Kidney (tissue), 14 donors: ENCODE results near the gene NXNL1. TPM values are rescaled to one million over a fixed set of nuclear protein-coding genes. Genes with fewer than 3 reads are reported as not detected.

Experiments
- DNase-seq, 5 donors: peaks; one replicate each; pipeline ENCODE4 v3.0.0-alpha.2; 2013 to 2020
- FAIRE-seq: peaks from 2 replicates; lab custom pipeline; 2012; peaks lifted over from hg19 to GRCh38; lab: Jason Lieb, UNC
- H3K27ac ChIP-seq, 2 donors: one replicate each; pipeline ENCODE4 v1.7.0; 2013; ENCODE audit warnings: low read depth in 2 of 2, low read length in 2 of 2, inconsistent platforms in 1 of 2
- H3K27me3 ChIP-seq: one replicate; pipeline ENCODE4 v1.7.1; 2013; ENCODE audit warnings: low read length, inconsistent platforms; ENCODE audit not compliant: control insufficient read depth, insufficient read depth
- H3K36me3 ChIP-seq, 3 donors: one replicate each; pipeline versions ENCODE4 v1.7.0 to v1.7.1; 2013; ENCODE audit warnings: low read length in 3 of 3, control low read depth in 1 of 3, inconsistent platforms in 1 of 3; ENCODE audit not compliant: insufficient read depth in 3 of 3, control insufficient read depth in 2 of 3
- H3K4me1 ChIP-seq, 3 donors: one replicate each; pipeline versions ENCODE4 v1.7.0 to v1.7.1; 2013; ENCODE audit warnings: low read length in 3 of 3, inconsistent platforms in 1 of 3, low read depth in 1 of 3; ENCODE audit not compliant: control insufficient read depth in 2 of 3, insufficient read depth in 2 of 3
- H3K4me3 ChIP-seq, 3 donors: one replicate each; pipeline versions ENCODE4 v1.7.0 to v1.8.1; 2013; ENCODE audit warnings: low read length in 3 of 3, control low read depth in 1 of 3, inconsistent platforms in 1 of 3
- H3K9ac ChIP-seq, 3 donors: one replicate each; pipeline versions ENCODE4 v1.7.0 to v1.7.1; 2013; ENCODE audit warnings: low read length in 3 of 3, control low read depth in 1 of 3, inconsistent platforms in 1 of 3
- H3K9me3 ChIP-seq, 3 donors: one replicate each; pipeline versions ENCODE4 v1.7.0 to v1.7.1; 2013; ENCODE audit warnings: low read length in 3 of 3, control low read depth in 1 of 3, inconsistent platforms in 1 of 3; ENCODE audit not compliant: control insufficient read depth in 2 of 3, insufficient read depth in 1 of 3
- intact Hi-C: fragments of 100-400 bp; cut with DNase I; formaldehyde crosslinking; loops from one replicate; pipeline ENCODE4 v1.11.1; 2022
- polyA plus RNA-seq: library from polyadenylated mRNA; stranded (reverse); fragments of 350-450 nt; fragmentation: Illumina TruSeq; extraction: RNeasy Lipid Tissue Mini Kit (QIAGEN cat#74804); gene quantifications from one replicate; pipeline ENCODE4 v1.2.3, GENCODE V29; 2014; ENCODE audit warnings: low read depth, low replicate concordance; ENCODE audit not compliant: insufficient read depth
- total RNA-seq: library from RNA; stranded (reverse); fragmentation: NEBNext Ultra II Directional; extraction: Animal tissue kit (Norgen Biotek cat#: 25700); gene quantifications from one replicate; pipeline ENCODE4 v1.2.1, GENCODE V29; 2021
- TF ChIP-seq, protein P1 (sequence below): IDR thresholded peaks from 3 replicates; pipeline ENCODE4 v1.5.1; 2012; ENCODE audit warnings: mild to moderate bottlenecking, moderate library complexity, borderline replicate concordance; ENCODE audit not compliant: insufficient read depth; ENCODE audit errors: extremely low read depth
- donor health status: control.
- donor health status: control.
- donor health status: control.
- donor health status: control.
- donor health status: control.
- donor health status: DM: yes; HTN: yes; CAD: no.
- donor health status: Normal renal cell carcinoma (clear cell type).

NXNL1 gene
- total and polyA plus RNA-seq, 2 donors from 2014 or later: not detected

DNA sequence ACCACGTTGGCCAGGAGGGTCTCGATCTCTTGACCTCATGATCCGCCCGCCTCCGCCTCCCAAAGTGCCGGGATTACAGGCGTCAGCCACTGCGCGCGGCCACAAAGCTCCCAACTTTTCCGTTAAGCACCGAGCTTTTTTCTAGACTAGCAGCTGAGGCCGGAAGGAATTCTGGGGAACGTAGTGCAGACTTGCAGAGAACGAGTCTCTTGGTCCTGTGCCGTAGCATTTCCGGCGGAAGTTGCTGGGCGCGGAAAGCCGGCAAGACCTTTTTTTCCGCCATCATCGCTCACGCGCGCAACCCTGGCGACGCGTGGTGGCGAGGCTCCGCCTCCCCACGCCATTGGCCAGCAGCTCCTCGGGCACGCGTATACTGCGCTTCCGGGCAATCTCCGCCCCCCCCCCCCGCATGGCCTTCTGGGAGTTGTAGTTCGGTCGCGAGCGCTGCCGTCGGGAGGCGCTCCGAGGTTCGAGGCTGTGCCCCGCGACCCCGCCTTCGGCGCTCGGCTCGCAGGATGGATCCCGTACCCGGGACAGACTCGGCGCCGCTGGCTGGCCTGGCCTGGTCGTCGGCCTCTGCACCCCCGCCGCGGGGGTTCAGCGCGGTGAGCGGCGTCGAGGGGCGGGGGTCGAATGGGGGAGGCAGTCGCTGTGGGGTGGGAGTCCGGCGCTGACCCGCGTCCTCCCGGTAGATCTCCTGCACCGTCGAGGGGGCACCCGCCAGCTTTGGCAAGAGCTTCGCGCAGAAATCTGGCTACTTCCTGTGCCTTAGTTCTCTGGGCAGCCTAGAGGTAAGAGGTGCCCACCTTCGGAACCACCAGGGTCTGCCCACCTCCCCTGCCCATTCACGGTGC is 40.9 kb downstream of the NXNL1 start, which contains the start of gene MVB12A:
TSS of gene MVB12A (plus strand) at position 427 of the 854 bp plus-strand sequence. CDS start at position 516, 89 bp downstream.
- Histone ChIP-seq H3K4me1 (peaks cover 0 to 10% (median 3%) of the 10 kb centered on the region in 3 donors), H3K36me3 (no peaks in the 10 kb centered on the region), H3K27me3 (no peaks in the 10 kb centered on the region), H3K4me3 (peak within 1 kb of the TSS; percentile 73 to 85 (median 84)), H3K9me3 (no peaks in the 10 kb centered on the region), H3K27ac (peak within 1 kb of the TSS; percentile 59 to 63), H3K9ac (peak within 1 kb of the TSS; percentile 29 to 71 (median 44))
- TF ChIP-seq, protein P1, sequence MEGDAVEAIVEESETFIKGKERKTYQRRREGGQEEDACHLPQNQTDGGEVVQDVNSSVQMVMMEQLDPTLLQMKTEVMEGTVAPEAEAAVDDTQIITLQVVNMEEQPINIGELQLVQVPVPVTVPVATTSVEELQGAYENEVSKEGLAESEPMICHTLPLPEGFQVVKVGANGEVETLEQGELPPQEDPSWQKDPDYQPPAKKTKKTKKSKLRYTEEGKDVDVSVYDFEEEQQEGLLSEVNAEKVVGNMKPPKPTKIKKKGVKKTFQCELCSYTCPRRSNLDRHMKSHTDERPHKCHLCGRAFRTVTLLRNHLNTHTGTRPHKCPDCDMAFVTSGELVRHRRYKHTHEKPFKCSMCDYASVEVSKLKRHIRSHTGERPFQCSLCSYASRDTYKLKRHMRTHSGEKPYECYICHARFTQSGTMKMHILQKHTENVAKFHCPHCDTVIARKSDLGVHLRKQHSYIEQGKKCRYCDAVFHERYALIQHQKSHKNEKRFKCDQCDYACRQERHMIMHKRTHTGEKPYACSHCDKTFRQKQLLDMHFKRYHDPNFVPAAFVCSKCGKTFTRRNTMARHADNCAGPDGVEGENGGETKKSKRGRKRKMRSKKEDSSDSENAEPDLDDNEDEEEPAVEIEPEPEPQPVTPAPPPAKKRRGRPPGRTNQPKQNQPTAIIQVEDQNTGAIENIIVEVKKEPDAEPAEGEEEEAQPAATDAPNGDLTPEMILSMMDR: peak; percentile 9
- FAIRE-seq (peak; percentile 63), DNase-seq (peak; percentile 99 to 100 (median 99))
- intact Hi-C loops: no loop called here

DNA sequence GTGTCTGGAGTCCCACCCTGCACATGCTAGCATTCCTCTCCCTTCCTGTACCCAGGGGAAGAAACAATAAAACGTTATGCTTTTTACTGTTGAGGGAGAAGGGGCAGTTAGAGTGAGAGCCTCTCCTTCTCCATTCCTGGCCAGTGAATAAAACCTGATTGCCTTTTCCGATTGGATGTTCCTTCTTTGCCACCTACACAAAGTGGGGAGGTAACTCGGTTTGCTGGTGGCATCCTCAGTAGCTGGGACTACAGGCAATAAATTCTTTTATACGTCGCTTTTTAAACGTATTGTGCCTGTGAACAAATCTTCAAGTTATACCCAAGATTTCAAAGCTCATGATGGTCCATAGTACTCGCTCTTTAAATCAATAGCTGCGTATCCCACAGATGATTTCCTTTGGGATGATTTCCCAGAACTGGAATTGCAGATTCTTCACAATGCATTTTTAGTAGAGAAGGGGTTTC is 41.5 kb downstream of the NXNL1 start:
- intact Hi-C loops: no loop called here
- Histone ChIP-seq H3K27me3 (no peaks in the 10 kb centered on the region), H3K9me3 (no peaks in the 10 kb centered on the region), H3K4me1 (peaks cover 0 to 10% (median 3%) of the 10 kb centered on the region in 3 donors), H3K36me3 (no peaks in the 10 kb centered on the region), H3K9ac (peak overlapping the region; percentile 2 to 44 (median 8)), H3K4me3 (peak overlapping the region; percentile 60 to 67 (median 67)), H3K27ac (peak overlapping the region; percentile 26 to 59)
- FAIRE-seq (no peak), DNase-seq (no peak)
- TF ChIP-seq, protein P1: no peak

DNA sequence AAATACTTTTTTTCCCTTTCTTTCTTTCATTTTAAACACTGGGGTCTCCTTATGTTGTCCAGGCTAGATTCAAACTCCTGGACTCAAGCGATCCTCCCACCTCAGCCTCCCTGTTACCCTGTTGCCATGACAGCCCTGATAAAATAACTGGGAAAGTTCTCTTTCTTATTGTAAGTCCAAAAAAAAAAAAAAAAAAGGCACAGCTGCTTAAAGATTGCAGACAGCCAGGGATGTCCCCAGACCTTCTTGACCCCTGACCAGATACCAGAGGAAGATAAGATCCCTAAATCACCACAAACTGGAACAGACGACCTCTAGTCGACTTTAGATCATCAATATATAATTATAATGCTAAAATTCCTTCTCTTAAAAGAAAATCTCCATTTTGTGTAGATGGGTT is 42.0 kb downstream of the NXNL1 start:
- FAIRE-seq (no peak), DNase-seq (no peak)
- Histone ChIP-seq H3K4me1 (peaks cover 0 to 10% (median 3%) of the 10 kb centered on the region in 3 donors), H3K36me3 (no peaks in the 10 kb centered on the region), H3K9me3 (no peaks in the 10 kb centered on the region), H3K27me3 (no peaks in the 10 kb centered on the region), H3K4me3 (peak overlapping the region in 1 of 3 donors; percentile 67), H3K27ac (peak overlapping the region in 1 of 2 donors; percentile 59), H3K9ac (no peak overlapping the region)
- intact Hi-C loops: no loop called here
- TF ChIP-seq, protein P1: no peak
